GM18502 (cell line): ENCODE results near the gene DCUN1D1.
A peak's percentile ranks its signal among the peaks of the same experiment; 100 is the strongest.

Experiments
- ATAC-seq: cut with Tn5 transposase; IDR thresholded peaks from one replicate; pipeline ENCODE4 v1.9.1; 2021; ENCODE audit warnings: mild to moderate bottlenecking; ENCODE audit not compliant: unreplicated experiment, poor library complexity

Gene DCUN1D1

GRCh38 chr3:182980204-182981037 is at the start of gene DCUN1D1:
Gene DCUN1D1, minus strand, starts transcription at chr3:182980538. Its CDS starts 49 bp downstream, at chr3:182980489.
- ATAC-seq, result peak; percentile 90

GRCh38 chr3:183028416-183028815 is 48.1 kb upstream of the DCUN1D1 start:
- no peak for ATAC-seq

GRCh38 chr3:183027276-183027675 is 46.9 kb upstream of the DCUN1D1 start:
- no peak for ATAC-seq

GRCh38 chr3:183022936-183023516 is 42.7 kb upstream of the DCUN1D1 start:
- ATAC-seq, result no peak

- ATAC-seq, result no peak
Observed at GRCh38 chr3:183018421-183019192, 38.3 kb upstream of the DCUN1D1 start.

GRCh38 chr3:183015185-183015584 is 34.8 kb upstream of the DCUN1D1 start:
- no peak for ATAC-seq

- no peak for ATAC-seq
Observed at GRCh38 chr3:183013856-183014255, 33.5 kb upstream of the DCUN1D1 start.

- ATAC-seq, result no peak
Observed at GRCh38 chr3:183013074-183013473, 32.7 kb upstream of the DCUN1D1 start.

- no peak for ATAC-seq
Observed at GRCh38 chr3:183008800-183009199, 28.5 kb upstream of the DCUN1D1 start.

GRCh38 chr3:183008303-183008702 is 28.0 kb upstream of the DCUN1D1 start:
- ATAC-seq, result no peak

GRCh38 chr3:183006396-183007002 is 26.2 kb upstream of the DCUN1D1 start:
- no peak for ATAC-seq

GRCh38 chr3:182999767-183000166 is 19.4 kb upstream of the DCUN1D1 start:
- ATAC-seq, result no peak

GRCh38 chr3:182993486-182994201 is 13.3 kb upstream of the DCUN1D1 start:
- peak; percentile 65 for ATAC-seq

- ATAC-seq, result no peak
Observed at GRCh38 chr3:182989566-182989965, 9.2 kb upstream of the DCUN1D1 start.

GRCh38 chr3:182986021-182986420 is 5.7 kb upstream of the DCUN1D1 start:
- no peak for ATAC-seq

- ATAC-seq, result no peak
Observed at GRCh38 chr3:182983876-182984275, 3.5 kb upstream of the DCUN1D1 start.

GRCh38 chr3:182981038-182981380 is 671 bp upstream of the DCUN1D1 start:
- peak; percentile 11 for ATAC-seq

- peak; percentile 19 for ATAC-seq
Observed at GRCh38 chr3:182979674-182980191, 605 bp downstream of the DCUN1D1 start.

GRCh38 chr3:182979103-182979673 is 1.1 kb downstream of the DCUN1D1 start:
- ATAC-seq, result no peak

- no peak for ATAC-seq
Observed at GRCh38 chr3:182978387-182978786, 2.0 kb downstream of the DCUN1D1 start.
